ENCODE measurements around the gene CFD.

DNA sequence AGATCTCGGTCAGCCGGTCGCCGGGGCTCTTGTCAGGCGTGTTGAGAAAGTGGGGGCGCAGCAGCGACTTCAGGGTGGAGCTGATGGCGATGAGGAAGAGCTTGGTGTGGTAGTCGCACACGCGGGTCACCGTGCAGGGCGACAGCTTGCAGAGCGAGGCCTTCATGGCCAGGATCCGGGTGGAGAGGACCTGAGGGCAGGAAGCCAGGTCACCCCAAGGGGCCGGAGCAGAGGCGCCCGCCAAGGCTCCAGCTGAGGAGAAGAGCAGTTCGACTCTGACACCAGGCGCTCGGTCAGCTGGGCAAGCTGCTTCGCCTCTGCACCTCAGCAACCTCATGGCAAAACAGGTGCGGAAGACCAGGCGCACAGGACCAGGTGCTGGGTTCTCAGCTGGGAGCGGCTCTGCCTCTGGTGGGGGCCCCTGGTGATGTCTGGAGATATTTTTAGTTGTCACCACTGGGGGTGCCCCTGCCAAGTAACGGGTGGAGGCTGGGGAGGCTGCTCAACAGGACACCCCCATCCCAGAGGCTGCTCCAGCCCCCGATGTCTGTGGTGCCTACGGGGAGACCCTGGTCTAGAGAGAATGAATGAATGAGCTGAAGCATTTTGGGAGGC is 15.9 kb downstream of the CFD start:
- TF ChIP-seq, protein P1, sequence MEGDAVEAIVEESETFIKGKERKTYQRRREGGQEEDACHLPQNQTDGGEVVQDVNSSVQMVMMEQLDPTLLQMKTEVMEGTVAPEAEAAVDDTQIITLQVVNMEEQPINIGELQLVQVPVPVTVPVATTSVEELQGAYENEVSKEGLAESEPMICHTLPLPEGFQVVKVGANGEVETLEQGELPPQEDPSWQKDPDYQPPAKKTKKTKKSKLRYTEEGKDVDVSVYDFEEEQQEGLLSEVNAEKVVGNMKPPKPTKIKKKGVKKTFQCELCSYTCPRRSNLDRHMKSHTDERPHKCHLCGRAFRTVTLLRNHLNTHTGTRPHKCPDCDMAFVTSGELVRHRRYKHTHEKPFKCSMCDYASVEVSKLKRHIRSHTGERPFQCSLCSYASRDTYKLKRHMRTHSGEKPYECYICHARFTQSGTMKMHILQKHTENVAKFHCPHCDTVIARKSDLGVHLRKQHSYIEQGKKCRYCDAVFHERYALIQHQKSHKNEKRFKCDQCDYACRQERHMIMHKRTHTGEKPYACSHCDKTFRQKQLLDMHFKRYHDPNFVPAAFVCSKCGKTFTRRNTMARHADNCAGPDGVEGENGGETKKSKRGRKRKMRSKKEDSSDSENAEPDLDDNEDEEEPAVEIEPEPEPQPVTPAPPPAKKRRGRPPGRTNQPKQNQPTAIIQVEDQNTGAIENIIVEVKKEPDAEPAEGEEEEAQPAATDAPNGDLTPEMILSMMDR (IDR thresholded peaks at IDR 0.05): no peak
- no peak for TF ChIP-seq POLR2A (IDR thresholded peaks at IDR 0.05)
